ENCODE measurements around the gene RAP1GDS1.
"Not testable (repeated sequence)": the region's sequence is repeated elsewhere in the genome, so short reads cannot be mapped to it uniquely, and the experiment has no call there.

The RAP1GDS1 gene

DNA sequence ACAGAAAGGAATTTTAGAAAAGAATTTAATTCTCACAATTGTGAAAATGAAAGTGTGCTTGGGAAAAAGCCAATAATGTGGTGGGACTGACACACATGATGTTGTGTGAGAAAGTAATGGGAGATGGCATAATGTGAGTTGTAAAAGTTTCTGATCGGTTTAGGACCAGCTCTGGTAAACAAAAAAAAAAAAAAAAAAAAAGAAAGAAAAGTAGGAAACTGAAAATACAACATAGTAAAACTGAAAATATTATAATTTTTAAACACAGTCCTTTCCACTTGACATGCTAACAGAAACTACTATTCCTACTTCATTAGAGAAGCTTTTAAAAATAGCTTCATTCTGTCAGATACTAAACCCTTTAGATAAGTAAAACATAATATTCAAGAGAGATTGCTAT lies 28.2 kb downstream of the RAP1GDS1 start:
- DNase-seq, result no peak

DNA sequence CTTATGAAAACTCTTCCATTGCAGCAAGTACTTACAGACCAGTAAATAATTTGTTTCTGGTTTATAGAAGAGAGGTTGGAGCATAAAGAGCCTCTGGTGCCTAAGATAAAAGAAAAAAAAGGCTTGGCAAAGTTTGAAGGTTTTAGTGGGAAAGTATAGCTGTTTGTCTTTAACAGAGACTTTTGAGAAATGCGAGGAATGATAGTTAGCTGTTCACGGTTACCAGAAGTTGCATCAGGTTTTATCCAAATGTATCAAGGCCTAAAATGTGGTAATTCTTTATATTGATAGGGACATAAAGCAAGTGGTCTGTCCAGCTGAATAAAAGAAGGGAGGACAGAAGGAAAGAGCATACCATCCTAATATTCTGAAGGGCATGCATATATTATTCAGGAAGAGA lies 29.3 kb downstream of the RAP1GDS1 start:
- DNase-seq, result no peak

- DNase-seq, result no peak
Measured at GRCh38 chr4:98293104-98293887, 32.1 kb downstream of the RAP1GDS1 start.

DNA sequence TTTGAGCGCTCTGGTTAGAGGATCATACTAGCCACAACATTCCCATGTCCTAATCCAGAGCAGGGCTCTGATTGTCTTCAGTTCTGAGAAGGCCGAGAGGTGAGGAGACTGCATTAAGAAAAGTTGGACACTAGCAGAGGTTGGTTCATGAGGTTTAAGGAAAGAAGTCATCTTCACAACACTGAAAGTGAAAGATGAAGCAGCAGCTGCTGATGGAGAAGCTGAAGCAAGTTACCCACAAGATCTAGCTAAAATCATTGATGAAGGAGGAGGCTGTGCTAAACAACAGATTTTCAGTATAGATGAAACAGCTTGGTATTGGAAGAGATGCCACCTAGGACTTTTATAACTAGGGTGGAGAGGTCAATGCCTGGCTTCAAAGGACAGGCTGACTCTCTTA lies 36.8 kb downstream of the RAP1GDS1 start:
- DNase-seq, result no peak

DNA sequence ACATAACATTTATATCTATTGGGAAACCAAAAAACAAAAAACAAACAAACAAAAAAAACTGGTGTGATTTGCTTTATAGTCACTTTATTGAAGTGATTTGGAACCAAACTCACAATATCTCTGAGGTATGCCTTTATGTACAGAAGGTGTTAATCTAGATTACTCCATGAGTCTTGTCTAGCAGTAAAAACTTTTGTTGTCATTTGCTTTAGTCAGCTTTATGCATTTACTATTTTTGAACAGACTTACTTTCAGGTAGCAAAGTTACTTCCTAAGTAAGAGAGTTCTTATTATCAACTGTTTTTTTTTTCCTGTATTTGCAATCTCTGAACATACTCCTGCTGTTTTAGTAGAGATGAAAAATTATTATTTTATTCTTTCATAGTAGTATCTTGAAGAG lies 39.5 kb downstream of the RAP1GDS1 start:
- no peak for DNase-seq

GRCh38 chr4:98305576-98305975 lies 44.4 kb downstream of the RAP1GDS1 start:
- no peak for DNase-seq

- no peak for DNase-seq
Measured at GRCh38 chr4:98310867-98311266, 49.7 kb downstream of the RAP1GDS1 start.

DNA sequence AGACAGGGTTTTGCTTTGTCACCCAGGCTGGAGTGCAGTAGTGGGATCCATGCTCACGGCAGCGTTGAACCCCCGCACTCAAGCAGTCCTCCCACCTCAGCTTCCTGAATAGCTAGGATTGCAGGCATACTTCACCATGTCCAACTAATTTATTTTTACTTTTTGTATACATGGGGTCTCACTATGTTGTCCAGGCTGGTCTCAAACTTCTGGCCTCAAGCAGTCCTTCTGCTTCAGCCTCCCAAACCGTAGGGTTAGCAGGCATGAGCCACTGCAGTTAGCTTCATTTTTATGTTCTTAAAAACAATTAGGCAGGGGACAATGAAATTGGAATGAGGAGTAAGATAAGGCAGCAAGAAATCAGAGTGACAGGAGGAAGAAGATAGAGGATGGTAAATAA lies 50.5 kb downstream of the RAP1GDS1 start:
- no peak for DNase-seq

GRCh38 chr4:98314791-98315565 lies 53.8 kb downstream of the RAP1GDS1 start:
- no peak for DNase-seq

- no peak for DNase-seq
Measured at GRCh38 chr4:98318521-98318920, 57.3 kb downstream of the RAP1GDS1 start.

GRCh38 chr4:98319021-98319420 lies 57.8 kb downstream of the RAP1GDS1 start:
- no peak for DNase-seq

GRCh38 chr4:98326168-98326567 lies 65.0 kb downstream of the RAP1GDS1 start:
- DNase-seq, result no peak

DNA sequence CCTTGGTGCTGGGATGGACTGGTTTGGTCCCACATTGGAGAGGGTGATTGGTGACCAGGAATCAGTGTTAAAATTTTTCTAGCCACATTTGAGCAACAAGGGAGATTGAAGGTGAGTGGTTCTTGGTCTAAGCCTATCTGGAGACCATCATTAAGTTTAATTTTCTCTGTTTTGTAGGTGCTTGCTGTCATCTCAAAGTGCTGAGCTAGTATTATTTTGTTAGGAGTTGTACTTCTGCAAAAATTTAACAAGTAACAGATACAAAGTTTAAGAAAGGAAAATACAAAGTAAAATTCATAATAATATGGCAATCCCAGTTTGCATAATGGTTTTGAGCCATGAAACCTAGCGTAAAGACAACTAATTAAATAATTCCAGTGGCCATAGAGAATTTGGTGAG lies 66.5 kb downstream of the RAP1GDS1 start:
- no peak for DNase-seq

DNA sequence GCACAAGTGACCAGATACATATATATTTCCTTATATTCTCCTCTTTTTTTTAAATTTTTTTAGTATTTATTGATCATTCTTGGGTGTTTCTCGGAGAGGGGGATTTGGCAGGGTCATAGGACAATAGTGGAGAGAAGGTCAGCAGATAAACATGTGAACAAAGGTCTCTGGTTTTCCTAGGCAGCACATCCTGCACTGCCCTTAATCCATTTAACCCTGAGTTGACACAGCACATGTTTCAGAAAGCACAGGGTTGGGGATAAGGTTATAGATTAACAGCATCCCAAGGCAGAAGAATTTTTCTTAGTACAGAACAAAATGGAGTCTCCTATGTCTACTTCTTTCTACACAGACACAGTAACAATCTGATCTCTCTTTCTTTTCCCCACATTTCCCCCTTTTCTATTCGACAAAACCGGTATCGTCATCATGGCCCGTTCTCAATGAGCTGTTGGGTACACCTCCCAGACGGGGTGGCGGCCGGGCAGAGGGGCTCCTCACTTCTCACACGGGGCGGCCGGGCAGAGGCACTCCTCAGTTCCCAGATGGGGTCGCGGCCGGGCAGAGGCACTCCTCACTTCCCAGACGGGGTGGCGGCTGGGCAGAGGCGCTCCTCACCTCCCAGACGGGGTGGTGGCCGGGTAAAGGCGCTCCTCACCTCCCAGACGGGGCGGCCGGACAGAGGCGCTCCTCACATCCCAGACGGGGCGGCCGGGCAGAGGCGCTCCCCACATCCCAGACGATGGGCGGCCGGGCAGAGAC lies 68.9 kb downstream of the RAP1GDS1 start:
- DNase-seq, result not testable (repeated sequence)

DNA sequence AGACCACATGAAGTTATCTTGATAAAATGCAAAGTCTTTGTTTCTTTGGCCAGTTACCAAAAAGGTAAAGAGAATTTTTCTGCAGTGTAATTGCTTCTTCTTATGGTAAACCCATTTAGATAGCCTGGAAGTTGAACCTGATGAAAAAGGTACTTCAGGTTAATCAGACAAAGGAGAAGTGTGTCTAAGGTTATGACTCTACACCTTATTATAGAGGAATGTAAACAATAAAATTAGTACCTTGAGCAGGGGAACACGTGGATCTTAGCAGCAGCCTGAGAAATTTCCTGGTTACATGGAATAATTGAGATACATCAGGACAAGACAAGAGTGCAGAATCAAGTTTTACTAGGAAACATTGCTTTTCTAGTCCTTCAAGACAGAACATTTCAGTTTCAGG lies 70.8 kb downstream of the RAP1GDS1 start:
- no peak for DNase-seq

GRCh38 chr4:98334461-98334860 lies 73.3 kb downstream of the RAP1GDS1 start:
- no peak for DNase-seq

- no peak for DNase-seq
Measured at GRCh38 chr4:98338761-98339438, 77.7 kb downstream of the RAP1GDS1 start.

DNA sequence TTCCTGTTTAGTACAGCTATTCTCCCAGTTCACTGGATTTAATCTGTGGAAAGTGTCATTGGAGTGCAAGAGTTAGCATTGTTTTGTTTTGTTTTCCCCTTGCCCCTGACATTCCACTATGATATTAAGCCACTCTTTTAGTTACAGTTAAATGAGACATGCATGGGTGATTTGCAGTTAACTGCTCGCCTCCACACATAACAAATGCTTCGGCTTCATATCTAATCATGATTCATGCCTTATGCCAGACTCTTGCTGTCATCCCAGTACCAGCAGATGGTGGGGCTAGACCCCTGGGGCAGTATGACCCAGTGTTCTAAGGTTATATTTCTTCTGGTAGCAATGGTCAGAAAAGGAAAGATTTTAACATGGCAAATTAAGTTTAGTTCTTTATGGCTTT lies 80.1 kb downstream of the RAP1GDS1 start:
- no peak for DNase-seq

DNA sequence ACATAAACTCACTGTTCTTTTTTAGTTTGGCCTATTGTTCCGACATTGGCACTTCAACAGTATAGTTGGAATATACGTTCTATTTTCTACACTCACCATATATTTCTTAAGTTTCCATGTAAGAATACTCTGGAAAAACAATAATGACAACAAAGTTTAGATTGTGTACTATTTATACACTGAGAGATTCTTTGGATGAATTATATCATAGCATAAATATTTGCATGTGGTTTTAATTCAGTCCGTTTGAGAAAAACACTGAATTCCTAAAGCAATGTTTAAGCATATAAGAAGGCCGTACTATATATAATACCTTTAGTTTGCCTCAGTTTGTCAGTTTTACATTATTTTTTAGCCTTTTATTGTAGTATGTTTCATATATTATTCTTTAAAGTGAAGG lies 82.4 kb downstream of the RAP1GDS1 start:
- DNase-seq, result no peak

DNA sequence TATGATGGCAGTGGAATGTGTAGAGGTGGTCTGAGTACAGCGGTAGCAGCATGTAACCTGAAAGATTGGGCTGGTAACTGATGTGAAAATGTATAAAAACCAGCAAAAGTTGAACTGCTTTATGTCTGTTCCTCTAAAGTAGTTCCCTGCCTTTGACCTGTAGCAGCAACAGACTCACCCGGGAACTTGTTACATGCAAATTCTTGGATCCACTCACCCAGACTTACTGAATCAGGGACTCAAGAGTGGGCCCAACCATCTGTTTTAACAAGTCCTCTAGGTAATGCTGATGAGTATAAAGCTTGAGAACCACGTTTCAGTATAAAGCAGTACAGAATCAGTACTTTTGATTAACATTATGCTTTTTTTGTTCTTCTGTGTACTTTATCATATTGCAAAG lies 84.7 kb downstream of the RAP1GDS1 start:
- no peak for DNase-seq

DNA sequence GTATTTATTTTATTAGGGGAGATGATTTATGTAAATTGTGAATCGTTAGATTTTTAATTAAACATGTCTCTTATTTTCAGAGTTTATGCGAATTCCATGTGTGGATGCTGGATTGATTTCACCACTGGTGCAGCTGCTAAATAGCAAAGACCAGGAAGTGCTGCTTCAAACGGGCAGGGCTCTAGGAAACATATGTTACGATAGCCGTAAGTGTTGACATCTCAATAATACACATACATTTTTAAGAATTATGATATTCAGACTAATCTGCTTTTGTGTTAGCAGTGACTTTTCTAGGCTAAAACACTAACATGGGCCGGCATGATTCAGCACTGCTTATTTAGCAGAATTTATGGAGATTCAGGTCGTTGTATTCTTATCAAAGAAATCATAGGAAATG lies 91.2 kb downstream of the RAP1GDS1 start:
- DNase-seq, result no peak

DNA sequence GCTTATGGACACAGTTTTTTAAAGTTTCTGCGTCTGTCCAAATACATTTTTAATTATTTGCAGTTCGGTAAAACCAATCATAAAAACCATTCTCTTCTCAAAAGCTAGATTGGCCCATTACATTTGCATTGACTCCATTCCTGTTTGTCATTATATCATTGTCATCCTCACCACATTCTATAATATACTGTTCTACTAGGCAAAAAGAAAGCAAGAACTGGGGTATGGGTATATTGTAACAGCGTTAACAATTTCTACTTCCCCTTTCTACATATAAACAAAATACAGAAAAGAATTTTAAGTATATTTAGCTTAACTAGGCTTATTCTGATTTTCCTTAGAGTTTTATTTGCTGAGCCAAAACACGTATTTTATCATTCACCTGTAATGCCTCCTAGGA lies 91.8 kb downstream of the RAP1GDS1 start:
- no peak for DNase-seq

DNA sequence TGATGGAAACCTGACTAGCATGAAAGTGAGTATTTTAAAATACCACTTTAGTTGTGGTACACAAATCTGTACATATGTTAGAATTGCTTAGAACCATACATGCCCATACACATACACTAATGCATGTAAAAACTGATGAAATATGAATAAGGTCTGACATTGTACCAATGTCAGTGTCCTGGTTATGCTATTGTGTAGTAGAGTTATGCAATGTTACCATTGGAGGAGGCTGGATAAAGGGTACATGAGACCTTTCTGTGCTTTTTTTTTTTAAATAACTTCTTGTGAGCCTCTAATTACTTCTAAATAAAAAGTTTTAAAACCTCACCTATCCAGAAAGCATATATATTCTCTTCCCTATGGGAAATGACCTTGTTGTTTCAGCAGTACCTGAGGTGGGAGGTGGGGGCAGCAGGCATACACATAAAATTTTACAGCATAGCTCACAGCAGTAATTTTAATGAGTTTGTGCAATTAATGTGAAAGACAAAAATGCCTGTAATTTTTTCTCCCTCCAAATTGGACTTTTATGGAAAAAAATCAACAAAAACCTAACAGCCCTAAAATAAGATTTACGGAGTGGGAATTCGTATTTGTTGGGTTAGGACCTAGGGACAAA lies 97.6 kb downstream of the RAP1GDS1 start:
- no peak for DNase-seq
